ENCODE data around the gene RAB14. TPM values are rescaled to one million over a fixed set of nuclear protein-coding genes. Genes with fewer than 3 reads are reported as not detected.

The RAB14 gene
- total and polyA plus RNA-seq, 2 experiments from 2014 or later: 58.7 to 61.9 TPM

DNA sequence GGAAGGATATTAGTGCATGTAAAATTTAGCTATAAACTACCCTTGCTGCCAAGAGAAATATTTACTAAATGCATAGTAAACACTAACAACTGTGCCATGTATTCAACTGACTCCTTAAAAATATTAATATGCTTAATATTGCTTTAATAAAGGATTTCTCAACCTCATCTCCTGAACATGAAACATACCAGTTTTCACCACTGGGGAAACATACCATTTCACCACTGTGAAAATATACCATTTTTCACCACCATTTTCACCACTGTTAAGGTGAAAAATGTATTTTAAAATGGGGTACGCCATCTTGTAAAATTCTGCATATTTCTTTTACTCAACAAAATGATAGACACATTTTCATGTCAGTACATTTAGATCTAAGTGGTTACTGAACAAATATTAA lies 4.5 kb downstream of the RAB14 start:
- TF ChIP-seq, protein P1, sequence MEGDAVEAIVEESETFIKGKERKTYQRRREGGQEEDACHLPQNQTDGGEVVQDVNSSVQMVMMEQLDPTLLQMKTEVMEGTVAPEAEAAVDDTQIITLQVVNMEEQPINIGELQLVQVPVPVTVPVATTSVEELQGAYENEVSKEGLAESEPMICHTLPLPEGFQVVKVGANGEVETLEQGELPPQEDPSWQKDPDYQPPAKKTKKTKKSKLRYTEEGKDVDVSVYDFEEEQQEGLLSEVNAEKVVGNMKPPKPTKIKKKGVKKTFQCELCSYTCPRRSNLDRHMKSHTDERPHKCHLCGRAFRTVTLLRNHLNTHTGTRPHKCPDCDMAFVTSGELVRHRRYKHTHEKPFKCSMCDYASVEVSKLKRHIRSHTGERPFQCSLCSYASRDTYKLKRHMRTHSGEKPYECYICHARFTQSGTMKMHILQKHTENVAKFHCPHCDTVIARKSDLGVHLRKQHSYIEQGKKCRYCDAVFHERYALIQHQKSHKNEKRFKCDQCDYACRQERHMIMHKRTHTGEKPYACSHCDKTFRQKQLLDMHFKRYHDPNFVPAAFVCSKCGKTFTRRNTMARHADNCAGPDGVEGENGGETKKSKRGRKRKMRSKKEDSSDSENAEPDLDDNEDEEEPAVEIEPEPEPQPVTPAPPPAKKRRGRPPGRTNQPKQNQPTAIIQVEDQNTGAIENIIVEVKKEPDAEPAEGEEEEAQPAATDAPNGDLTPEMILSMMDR (IDR thresholded peaks at IDR 0.05; ENCODE audit: poor library complexity): no peak
- TF ChIP-seq EZH2phosphoT487 (IDR thresholded peaks at IDR 0.05; ENCODE audit: low read depth, severe bottlenecking, unreplicated experiment): no peak
- TF ChIP-seq EZH2 (IDR thresholded peaks at IDR 0.05; ENCODE audit: borderline replicate concordance): no peak
- peaks cover 55% of the 10 kb centered on the region for H3K4me1 ChIP-seq (ENCODE audit: insufficient read depth)
- 100% methylated on average over 1 of the region's 1 CpG for WGBS (ENCODE audit: low lambda C conversion rate, missing lambda C conversion rate)

DNA sequence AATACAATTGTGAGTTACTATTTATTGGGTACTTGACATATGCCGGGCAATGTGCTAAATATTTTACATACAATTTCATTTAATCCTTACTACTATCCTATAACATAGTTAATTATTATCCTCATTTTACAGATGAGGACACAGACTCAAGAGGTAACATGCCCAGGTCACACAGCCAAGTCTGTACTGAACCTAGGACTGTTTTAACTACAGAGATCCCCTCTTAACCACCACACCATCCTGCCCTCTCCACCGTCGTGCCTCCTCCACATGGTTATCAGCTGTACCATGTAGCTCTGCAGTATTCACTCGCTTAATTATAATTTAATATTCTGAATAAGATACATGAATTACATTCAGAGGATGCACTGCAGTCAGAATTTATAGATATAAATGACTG lies 5.3 kb downstream of the RAB14 start:
- no peak overlapping the region for H3K4me3 ChIP-seq
- H3K27ac ChIP-seq: no peak overlapping the region
- H3K27me3 ChIP-seq: no peaks in the 10 kb centered on the region
- H3K9me3 ChIP-seq (ENCODE audit: low read depth): no peaks in the 10 kb centered on the region
- H3K36me3 ChIP-seq (replicated peaks; ENCODE audit: insufficient read depth, low read depth): no peaks in the 10 kb centered on the region
- H2AFZ ChIP-seq: no peak overlapping the region
- H3K9me2 ChIP-seq (replicated peaks; ENCODE audit: insufficient read depth): no peaks in the 10 kb centered on the region
- 52% methylated on average over 4 of the region's 4 CpGs for WGBS (ENCODE audit: low lambda C conversion rate, missing lambda C conversion rate)
- peaks cover 100% of the 10 kb centered on the region for H3K79me2 ChIP-seq
- DNase-seq (ENCODE audit: low spot score): no peak
- TF ChIP-seq EZH2phosphoT487 (IDR thresholded peaks at IDR 0.05; ENCODE audit: low read depth, severe bottlenecking, unreplicated experiment) (no peak), EZH2 (IDR thresholded peaks at IDR 0.05; ENCODE audit: borderline replicate concordance) (no peak)
- TF ChIP-seq, protein P1 (IDR thresholded peaks at IDR 0.05; ENCODE audit: poor library complexity): no peak
- peaks cover 55% of the 10 kb centered on the region for H3K4me1 ChIP-seq (ENCODE audit: insufficient read depth)
- peaks cover 96% of the 10 kb centered on the region for H4K20me1 ChIP-seq (ENCODE audit: insufficient read depth, poor library complexity, severe bottlenecking)
- H3K4me2 ChIP-seq: peak overlapping the region; percentile 94

More for the DNA sequence above, 4.5 kb downstream of the RAB14 start:
- Histone ChIP-seq H3K4me2 (peak overlapping the region; percentile 94), H3K36me3 (replicated peaks; ENCODE audit: insufficient read depth, low read depth) (no peaks in the 10 kb centered on the region), H3K27me3 (no peaks in the 10 kb centered on the region), H3K79me2 (peaks cover 94% of the 10 kb centered on the region), H4K20me1 (ENCODE audit: insufficient read depth, poor library complexity, severe bottlenecking) (peaks cover 89% of the 10 kb centered on the region), H3K9me3 (ENCODE audit: low read depth) (no peaks in the 10 kb centered on the region), H3K27ac (no peak overlapping the region), H3K9me2 (replicated peaks; ENCODE audit: insufficient read depth) (no peaks in the 10 kb centered on the region), H2AFZ (no peak overlapping the region), H3K4me3 (no peak overlapping the region)
- no peak for DNase-seq (ENCODE audit: low spot score)

DNA sequence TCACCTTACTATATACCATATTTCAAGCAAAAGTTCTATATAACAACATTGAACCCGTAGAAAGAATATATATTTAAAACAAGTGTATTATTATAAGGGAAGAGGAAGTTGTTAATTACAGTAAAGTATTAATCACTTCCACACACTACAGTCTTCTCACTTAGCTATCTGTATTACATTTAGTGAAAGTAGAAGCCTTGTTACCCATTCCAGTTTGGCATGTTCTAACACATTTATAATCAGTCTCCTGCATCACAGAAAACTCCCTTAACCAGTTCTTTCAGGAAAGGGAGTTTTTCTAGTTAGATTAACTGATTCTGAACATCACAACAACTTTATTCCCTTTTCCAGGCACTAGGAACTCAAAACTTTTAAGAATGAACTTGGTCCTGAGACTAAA lies 6.9 kb downstream of the RAB14 start:
- H3K9me2 ChIP-seq (replicated peaks; ENCODE audit: insufficient read depth): no peaks in the 10 kb centered on the region
- H3K36me3 ChIP-seq (replicated peaks; ENCODE audit: insufficient read depth, low read depth): no peaks in the 10 kb centered on the region
- H3K4me1 ChIP-seq (ENCODE audit: insufficient read depth): peaks cover 51% of the 10 kb centered on the region
- no peak for DNase-seq (ENCODE audit: low spot score)
- peaks cover 99% of the 10 kb centered on the region for H4K20me1 ChIP-seq (ENCODE audit: insufficient read depth, poor library complexity, severe bottlenecking)
- peak overlapping the region; percentile 35 for H3K4me2 ChIP-seq
- WGBS (ENCODE audit: low lambda C conversion rate, missing lambda C conversion rate): 72% methylated on average over 1 of the region's 1 CpG
- peaks cover 100% of the 10 kb centered on the region for H3K79me2 ChIP-seq
- TF ChIP-seq, protein P1 (IDR thresholded peaks at IDR 0.05; ENCODE audit: poor library complexity): no peak
- TF ChIP-seq EZH2 (IDR thresholded peaks at IDR 0.05; ENCODE audit: borderline replicate concordance) (no peak), EZH2phosphoT487 (IDR thresholded peaks at IDR 0.05; ENCODE audit: low read depth, severe bottlenecking, unreplicated experiment) (no peak)
- H3K27ac ChIP-seq: no peak overlapping the region
- no peak overlapping the region for H3K4me3 ChIP-seq
- H2AFZ ChIP-seq: no peak overlapping the region
- H3K27me3 ChIP-seq: no peaks in the 10 kb centered on the region
- no peaks in the 10 kb centered on the region for H3K9me3 ChIP-seq (ENCODE audit: low read depth)

Data from hepatocyte (in vitro differentiated cells).